Vagina (tissue), 2 donors: ENCODE results near the gene TUT7.

ENCODE experiments used
- CTCF ChIP-seq, 3 experiments: fragments of 450-650 bp in 2 of 3; fragments of 200-600 bp in 1 of 3; sonication (generic) in 1 of 3; IDR thresholded peaks; one replicate each; pipeline ENCODE4 v1.5.1; 2017 to 2019; ENCODE audit warnings: antibody characterized with exemption in 3 of 3, mild to moderate bottlenecking in 2 of 3, moderate library complexity in 2 of 3
- POLR2AphosphoS5 ChIP-seq, 2 donors: sonication (generic); formaldehyde crosslinking; IDR thresholded peaks; one replicate each; pipeline ENCODE4 v1.9.0; 2017; ENCODE audit warnings: antibody characterized with exemption in 2 of 2, mild to moderate bottlenecking in 2 of 2, low read depth in 1 of 2; ENCODE audit not compliant: insufficient read depth in 1 of 2

- no peak for TF ChIP-seq CTCF (IDR thresholded peaks at IDR 0.05)
- TF ChIP-seq POLR2AphosphoS5 (IDR thresholded peaks at IDR 0.05; ENCODE audit: insufficient read depth in 1 of 2, low read depth in 1 of 2), result no peak
These were observed 1.7 kb downstream of the TUT7 start for GRCh38 chr9:86352440-86353077.
